Tibial nerve (tissue), 4 donors: ENCODE data around the gene TCP1. TPM values are rescaled to one million over a fixed set of nuclear protein-coding genes. Genes with fewer than 3 reads are reported as not detected.

ENCODE experiments used
- DNase-seq, 2 donors: peaks; one replicate each; pipeline ENCODE4 v3.0.0-alpha.2; 2019; ENCODE audit warnings: low spot score in 2 of 2
- H3K27ac ChIP-seq, 4 donors: fragments of 200-600 bp; sonication (generic) in 3 of 4; one replicate each; pipeline ENCODE4 v1.5.1; 2017 to 2019; ENCODE audit warnings: mild to moderate bottlenecking in 1 of 4
- H3K27me3 ChIP-seq, 2 donors: fragments of 200-600 bp; sonication (generic) in 1 of 2; one replicate each; pipeline versions ENCODE4 v1.5.1 to v1.6.0; 2017 to 2019
- H3K36me3 ChIP-seq, 3 donors: fragments of 200-600 bp; sonication (generic); one replicate each; pipeline ENCODE4 v1.5.1; 2018 to 2019
- H3K4me1 ChIP-seq, 4 donors: fragments of 200-600 bp; sonication (generic) in 3 of 4; one replicate each; pipeline ENCODE4 v1.5.1; 2017 to 2019
- H3K4me3 ChIP-seq, 4 donors: fragments of 200-600 bp; sonication (generic) in 3 of 4; one replicate each; pipeline ENCODE4 v1.5.1; 2017 to 2019; ENCODE audit warnings: mild to moderate bottlenecking in 1 of 4, moderate library complexity in 1 of 4
- H3K9me3 ChIP-seq, 4 donors: fragments of 200-600 bp; sonication (generic) in 3 of 4; one replicate each; pipeline ENCODE4 v1.5.1; 2017 to 2019
- EP300 ChIP-seq, 2 donors: sonication (generic); formaldehyde crosslinking; IDR thresholded peaks; one replicate each; pipeline ENCODE4 v1.6.1; 2017; ENCODE audit warnings: antibody characterized with exemption in 2 of 2, mild to moderate bottlenecking in 1 of 2
- POLR2A ChIP-seq, 2 donors: fragments of 450-650 bp; IDR thresholded peaks; one replicate each; pipeline ENCODE4 v1.6.1; 2017; ENCODE audit warnings: antibody characterized with exemption in 2 of 2, mild to moderate bottlenecking in 2 of 2, moderate library complexity in 2 of 2
- WGBS, 2 donors: methylation state at CpG; one replicate each; pipeline ENCODE4 v1.1.5; 2018; 5-methylcytosine and 5-hydroxymethylcytosine counted together
- total RNA-seq, 4 donors: library from RNA; depleted of rRNA; stranded (reverse); fragments of >200 nt; gene quantifications; one replicate each; pipeline ENCODE4 v1.1.0, GENCODE V29; 2016
- TF ChIP-seq, protein P1 (sequence below), 5 experiments: fragments of 200-600 bp in 3 of 5; fragments of 450-650 bp in 2 of 5; sonication (generic) in 3 of 5; IDR thresholded peaks; one replicate each; pipeline ENCODE4 v1.5.1; 2016 to 2019; ENCODE audit warnings: antibody characterized with exemption in 5 of 5, mild to moderate bottlenecking in 3 of 5, moderate library complexity in 2 of 5

TCP1 gene
- total RNA-seq, 4 donors from 2014 or later, result 81.0 to 106 (median 102) TPM

DNA sequence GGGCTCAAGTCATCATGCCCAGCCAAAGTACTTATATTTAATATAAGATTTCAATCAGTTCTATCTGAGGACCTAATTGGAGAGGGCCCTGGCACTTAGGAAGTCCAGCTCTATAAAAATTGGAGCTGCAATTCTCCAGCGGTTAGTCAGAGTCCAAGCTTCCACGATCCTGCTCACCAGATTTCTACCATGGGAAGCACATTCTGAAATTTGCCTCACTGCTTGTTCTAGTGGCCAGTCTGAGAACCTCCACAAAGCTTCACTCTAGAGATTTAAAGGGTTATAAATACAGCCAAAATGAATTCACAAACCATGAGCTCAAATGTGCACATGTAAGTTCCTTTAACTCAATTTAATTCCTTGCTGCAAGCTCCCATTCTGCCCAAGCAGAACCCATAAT, 44.2 kb upstream of the TCP1 start:
- H3K4me3 ChIP-seq, result no peak overlapping the region
- H3K4me1 ChIP-seq, result peaks cover 0 to 10% (median 3%) of the 10 kb centered on the region in 4 donors
- H3K27ac ChIP-seq, result no peak overlapping the region
- H3K36me3 ChIP-seq, result no peaks in the 10 kb centered on the region
- H3K27me3 ChIP-seq, result no peaks in the 10 kb centered on the region
- TF ChIP-seq, protein P1, sequence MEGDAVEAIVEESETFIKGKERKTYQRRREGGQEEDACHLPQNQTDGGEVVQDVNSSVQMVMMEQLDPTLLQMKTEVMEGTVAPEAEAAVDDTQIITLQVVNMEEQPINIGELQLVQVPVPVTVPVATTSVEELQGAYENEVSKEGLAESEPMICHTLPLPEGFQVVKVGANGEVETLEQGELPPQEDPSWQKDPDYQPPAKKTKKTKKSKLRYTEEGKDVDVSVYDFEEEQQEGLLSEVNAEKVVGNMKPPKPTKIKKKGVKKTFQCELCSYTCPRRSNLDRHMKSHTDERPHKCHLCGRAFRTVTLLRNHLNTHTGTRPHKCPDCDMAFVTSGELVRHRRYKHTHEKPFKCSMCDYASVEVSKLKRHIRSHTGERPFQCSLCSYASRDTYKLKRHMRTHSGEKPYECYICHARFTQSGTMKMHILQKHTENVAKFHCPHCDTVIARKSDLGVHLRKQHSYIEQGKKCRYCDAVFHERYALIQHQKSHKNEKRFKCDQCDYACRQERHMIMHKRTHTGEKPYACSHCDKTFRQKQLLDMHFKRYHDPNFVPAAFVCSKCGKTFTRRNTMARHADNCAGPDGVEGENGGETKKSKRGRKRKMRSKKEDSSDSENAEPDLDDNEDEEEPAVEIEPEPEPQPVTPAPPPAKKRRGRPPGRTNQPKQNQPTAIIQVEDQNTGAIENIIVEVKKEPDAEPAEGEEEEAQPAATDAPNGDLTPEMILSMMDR (IDR thresholded peaks at IDR 0.05), result no peak
- TF ChIP-seq POLR2A (IDR thresholded peaks at IDR 0.05) (no peak), EP300 (IDR thresholded peaks at IDR 0.05) (no peak)
- 57 to 81% methylated on average over 2 of the region's 2 CpGs for WGBS, 2 donors
- no peak for DNase-seq
- H3K9me3 ChIP-seq, result no peaks in the 10 kb centered on the region

DNA sequence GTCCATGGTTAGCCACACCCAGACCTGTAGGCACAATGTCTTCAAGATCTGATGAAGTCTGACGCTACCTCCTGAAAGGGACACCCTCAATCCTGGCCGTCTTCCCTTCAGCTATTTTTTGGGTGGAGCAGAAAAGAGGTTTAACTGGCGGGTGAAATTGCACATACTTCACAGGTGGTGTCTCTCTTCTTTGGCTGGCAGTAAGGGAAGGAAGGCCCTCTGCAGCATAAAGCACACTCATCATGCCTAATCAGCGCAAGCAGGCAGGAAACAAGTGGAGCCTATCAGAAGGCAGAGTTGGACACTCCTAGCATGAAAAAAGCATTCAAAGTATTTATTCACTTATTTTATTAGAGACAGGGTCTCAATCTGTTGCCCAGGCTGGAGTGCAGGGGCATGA, 43.5 kb upstream of the TCP1 start:
- DNase-seq, result no peak
- Histone ChIP-seq H3K27me3 (no peaks in the 10 kb centered on the region), H3K9me3 (no peaks in the 10 kb centered on the region), H3K4me1 (peaks cover 0 to 10% (median 3%) of the 10 kb centered on the region in 4 donors), H3K27ac (no peak overlapping the region), H3K36me3 (no peaks in the 10 kb centered on the region), H3K4me3 (no peak overlapping the region)
- 71 to 90% methylated on average over 4 of the region's 4 CpGs for WGBS, 2 donors
- TF ChIP-seq, protein P1 (IDR thresholded peaks at IDR 0.05), result no peak
- TF ChIP-seq POLR2A (IDR thresholded peaks at IDR 0.05) (no peak), EP300 (IDR thresholded peaks at IDR 0.05) (no peak)

DNA sequence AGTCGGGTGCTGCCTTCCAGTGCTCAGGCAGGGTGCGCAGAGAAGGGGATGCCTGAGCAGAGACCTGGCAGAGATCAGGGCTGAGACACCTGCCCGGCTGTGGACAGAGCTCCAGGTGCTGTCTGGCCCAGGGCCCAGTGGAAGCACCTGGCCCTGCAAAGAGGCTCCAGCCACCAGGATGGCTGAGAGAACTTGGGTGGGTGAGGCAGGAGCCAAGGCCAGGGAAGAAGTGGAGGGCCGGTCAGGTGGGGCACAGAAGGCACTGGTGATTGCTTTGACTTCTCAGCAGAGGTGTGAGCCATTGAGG, 41.9 kb upstream of the TCP1 start:
- Histone ChIP-seq H3K27me3 (no peaks in the 10 kb centered on the region), H3K9me3 (no peaks in the 10 kb centered on the region), H3K36me3 (no peaks in the 10 kb centered on the region), H3K4me3 (no peak overlapping the region), H3K27ac (no peak overlapping the region), H3K4me1 (peaks cover 0 to 10% (median 3%) of the 10 kb centered on the region in 4 donors)
- no peak for DNase-seq
- TF ChIP-seq EP300 (IDR thresholded peaks at IDR 0.05) (no peak), POLR2A (IDR thresholded peaks at IDR 0.05) (no peak)
- TF ChIP-seq, protein P1 (IDR thresholded peaks at IDR 0.05), result no peak
- 82 to 95% methylated on average over 4 of the region's 4 CpGs for WGBS, 2 donors

DNA sequence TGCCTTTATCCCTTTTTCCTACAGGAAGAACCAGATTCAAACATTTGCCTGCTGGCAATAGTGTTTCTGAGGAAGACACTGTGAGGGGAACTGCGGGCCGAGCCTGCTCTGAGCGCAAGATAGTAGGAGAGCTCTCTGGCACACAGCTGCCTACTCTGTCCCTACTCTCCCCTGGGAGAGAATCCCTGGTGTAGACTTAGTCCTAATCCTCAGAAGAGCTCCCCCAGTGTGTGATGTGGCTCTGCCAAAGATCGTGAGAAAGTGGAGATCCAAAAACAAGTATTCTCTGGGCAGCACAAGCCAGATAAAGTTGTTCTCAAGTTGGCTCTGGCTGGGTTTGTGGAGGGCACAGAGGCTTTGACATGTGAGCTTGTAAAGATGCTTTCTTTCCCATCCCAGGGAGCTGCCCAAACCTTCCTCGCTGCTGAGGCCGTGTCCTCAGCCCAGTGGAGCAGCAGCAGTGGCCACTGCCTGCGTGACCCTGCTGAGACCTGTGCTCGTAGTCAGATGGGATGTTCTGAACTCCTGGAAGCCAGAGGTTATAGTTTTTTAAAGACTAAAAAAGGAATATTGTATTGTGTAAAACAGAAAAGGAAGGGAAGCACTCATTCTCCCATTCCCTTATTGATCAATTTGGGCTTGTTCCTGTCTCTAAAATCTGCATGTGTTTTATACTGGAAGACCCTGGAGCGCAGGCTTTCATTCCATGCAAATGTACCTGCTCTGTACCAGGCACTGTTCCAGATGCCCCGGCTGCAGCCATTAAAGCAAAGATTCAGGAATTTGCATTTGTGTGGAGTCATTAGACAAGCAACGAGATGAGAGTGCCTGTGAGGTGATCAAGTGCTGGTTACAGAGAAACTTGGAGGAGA, 41.3 kb upstream of the TCP1 start:
- peaks cover 0 to 5% (median 3%) of the 10 kb centered on the region in 4 donors for H3K4me1 ChIP-seq
- H3K36me3 ChIP-seq, result no peaks in the 10 kb centered on the region
- no peak overlapping the region for H3K27ac ChIP-seq
- H3K27me3 ChIP-seq, result no peaks in the 10 kb centered on the region
- 56 to 64% methylated on average over 11 of the region's 11 CpGs for WGBS, 2 donors
- no peak overlapping the region for H3K4me3 ChIP-seq
- no peak for TF ChIP-seq EP300 (IDR thresholded peaks at IDR 0.05)
- TF ChIP-seq POLR2A (IDR thresholded peaks at IDR 0.05), result no peak
- TF ChIP-seq, protein P1 (IDR thresholded peaks at IDR 0.05), result no peak
- H3K9me3 ChIP-seq, result no peaks in the 10 kb centered on the region
- no peak for DNase-seq

DNA sequence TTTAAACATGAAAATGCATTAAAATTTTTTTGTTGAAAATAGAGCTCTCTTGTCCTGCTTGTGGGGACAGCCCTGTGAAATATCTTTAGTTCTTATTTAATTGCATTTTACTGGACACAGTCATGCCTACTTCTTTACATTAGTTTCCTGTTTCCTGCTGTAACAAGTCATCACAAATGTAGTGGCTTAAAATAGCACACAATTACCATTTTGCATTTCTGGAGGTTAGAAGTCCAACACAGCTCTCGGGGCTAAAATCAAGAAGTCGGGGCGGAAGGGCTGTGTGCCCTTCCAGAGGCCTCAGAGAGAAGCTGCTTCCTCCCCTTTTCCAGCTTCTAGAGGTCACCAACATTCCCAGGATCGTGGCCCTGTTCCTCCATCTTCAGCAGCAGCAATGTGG, 40.1 kb upstream of the TCP1 start:
- Histone ChIP-seq H3K27ac (no peak overlapping the region), H3K9me3 (no peaks in the 10 kb centered on the region), H3K4me3 (no peak overlapping the region), H3K4me1 (no peaks in the 10 kb centered on the region), H3K27me3 (no peaks in the 10 kb centered on the region), H3K36me3 (no peaks in the 10 kb centered on the region)
- no peak for TF ChIP-seq POLR2A (IDR thresholded peaks at IDR 0.05)
- WGBS, 2 donors, result 30 to 34% methylated on average over 4 of the region's 4 CpGs
- no peak for DNase-seq
